ENCODE data around the gene SRF.

The SRF gene

DNA sequence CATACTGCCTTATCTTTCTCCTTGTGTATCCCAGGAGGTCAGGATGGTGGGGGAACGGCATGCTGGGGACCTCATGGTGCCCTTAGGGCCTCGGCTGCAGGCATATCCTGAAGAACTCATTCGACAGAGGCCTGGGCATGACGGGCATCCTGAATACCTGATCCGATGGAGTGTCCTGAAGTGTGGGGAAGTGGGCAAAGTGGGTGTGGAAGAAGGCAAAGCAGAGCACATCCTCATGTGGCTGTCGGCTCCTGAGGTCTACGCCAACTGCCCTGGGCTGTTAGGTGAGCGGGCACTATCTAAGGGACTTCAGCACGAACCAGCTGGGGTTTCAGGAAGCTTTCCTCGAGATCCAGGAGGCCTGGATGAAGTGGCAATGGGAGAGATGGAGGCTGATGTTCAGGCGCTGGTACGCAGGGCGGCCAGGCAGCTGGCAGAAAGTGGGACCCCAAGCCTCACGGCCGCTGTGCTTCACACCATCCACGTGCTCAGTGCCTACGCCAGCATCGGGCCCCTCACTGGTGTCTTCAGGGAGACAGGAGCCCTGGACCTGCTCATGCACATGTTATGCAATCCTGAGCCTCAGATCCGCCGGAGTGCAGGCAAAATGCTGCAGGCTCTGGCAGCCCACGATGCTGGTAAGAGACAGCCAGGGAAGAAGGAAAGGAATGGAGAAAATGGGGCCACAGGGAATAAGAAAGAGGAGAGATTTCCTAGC is 13.4 kb downstream of the SRF start:
- DNase-seq: no peak

DNA sequence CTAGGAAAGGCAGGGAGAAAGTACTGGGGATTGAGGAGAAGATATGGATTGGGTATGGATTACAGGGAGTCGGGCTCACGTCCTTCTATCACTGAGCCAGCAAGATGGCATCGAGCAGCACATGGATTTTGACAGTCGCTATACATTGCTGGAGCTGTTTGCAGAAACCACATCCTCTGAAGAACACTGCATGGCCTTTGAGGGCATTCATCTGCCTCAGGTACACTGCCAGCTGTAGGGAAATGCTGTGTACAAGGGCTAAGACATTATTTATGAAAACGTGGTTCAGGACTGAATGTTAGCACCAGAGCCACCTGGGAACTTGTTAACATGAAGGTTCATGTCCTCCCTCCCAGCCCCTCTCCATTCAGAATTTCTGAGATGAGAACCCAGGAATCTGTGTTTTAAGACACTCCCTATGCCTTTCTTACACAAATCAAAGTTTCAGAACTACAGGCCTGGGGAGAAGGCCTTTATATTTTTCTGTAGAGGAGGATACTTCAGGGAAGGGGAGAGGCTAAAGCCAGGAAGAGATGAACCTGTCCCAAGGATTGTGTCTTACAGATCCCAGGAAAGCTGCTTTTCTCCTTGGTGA is 14.4 kb downstream of the SRF start:
- no peak for DNase-seq

DNA sequence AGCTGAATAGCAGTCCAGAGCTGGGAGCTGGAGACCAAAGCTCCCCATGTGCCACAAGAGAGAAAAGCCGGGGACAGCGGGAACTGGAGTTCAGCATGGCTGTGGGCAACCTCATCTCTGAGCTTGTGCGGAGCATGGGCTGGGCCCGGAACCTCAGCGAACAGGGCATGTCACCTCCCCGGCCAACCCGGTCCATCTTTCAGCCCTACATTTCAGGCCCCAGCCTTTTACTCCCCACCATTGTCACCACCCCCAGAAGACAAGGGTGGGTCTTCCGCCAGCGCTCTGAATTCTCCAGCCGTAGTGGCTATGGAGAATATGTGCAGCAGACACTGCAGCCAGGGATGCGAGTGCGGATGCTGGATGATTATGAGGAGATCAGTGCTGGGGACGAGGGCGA is 14.9 kb downstream of the SRF start:
- DNase-seq: no peak

DNA sequence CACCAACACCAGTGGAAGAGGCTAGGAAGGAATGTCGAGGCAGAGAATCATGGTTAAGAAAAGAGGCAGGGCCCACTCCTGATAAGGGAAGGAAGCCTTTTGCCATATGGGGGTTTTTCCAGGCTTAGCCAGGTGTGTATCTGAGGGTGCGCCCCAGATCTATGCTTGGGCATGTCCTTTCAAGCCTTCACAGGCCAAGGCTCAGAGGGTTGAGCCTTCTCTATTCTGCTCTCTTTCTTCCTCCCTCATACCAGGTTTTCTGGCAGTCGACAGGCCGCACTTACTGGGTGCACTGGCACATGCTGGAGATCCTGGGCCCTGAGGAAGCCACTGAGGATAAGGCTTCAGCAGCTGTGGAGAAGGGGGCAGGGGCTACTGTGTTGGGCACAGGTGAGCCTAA is 15.6 kb downstream of the SRF start:
- no peak for DNase-seq

DNA sequence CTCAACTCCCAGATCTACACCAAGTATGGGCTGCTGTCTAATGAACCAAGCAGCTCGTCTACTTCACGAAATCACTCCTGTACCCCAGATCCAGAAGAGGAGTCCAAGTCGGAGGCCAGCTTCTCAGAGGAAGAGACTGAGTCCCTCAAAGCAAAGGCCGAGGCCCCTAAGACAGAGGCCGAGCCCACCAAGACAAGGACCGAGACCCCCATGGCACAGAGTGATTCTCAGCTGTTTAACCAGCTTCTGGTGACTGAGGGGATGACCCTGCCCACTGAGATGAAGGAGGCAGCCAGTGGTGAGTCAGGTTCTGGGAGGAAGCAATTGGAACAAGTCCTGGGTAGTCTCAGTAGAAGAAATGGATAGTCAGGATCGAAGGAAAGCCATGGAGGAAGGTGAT is 16.8 kb downstream of the SRF start:
- no peak for DNase-seq

DNA sequence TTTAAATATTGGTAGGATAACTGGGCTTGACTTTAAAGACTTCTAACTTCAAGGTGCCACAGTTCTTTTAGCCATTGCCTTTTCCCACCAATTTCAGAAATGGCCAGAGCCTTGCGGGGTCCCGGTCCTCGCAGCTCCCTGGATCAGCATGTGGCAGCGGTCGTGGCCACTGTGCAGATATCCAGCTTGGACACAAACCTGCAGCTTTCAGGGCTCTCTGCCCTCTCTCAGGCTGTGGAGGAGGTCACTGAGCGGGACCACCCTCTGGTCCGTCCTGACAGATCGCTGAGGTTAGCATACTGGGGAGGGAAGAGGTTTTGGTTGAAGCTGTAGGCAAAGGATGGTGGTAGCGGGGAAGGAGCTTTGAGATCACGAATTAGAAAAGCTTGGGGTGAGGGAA is 17.4 kb downstream of the SRF start:
- no peak for DNase-seq

DNA sequence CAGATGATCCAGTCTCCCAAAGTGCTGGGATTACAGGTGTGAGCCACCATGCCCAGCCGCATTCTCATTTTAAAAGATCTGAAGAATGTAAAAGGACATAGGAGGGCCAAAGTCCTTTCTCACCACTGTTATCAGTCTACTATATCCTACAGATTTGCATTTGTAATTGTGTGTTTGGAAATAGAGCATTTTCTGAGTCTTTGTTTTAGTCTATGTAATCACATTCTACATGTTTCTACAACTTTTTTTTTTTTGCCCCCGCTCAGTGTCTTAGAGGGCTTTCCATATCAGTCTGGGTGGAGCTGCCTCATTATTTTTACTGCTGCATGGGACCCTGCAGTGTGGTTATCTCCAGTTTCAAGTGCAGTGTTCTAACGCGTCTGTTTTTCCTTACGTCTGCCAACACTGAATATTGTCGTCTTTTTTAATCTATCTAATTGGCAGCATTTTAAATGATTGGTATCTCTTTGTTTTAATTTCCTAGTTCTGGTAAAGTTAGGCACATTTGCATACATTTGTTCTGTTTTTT is 18.8 kb downstream of the SRF start:
- DNase-seq: no peak

DNA sequence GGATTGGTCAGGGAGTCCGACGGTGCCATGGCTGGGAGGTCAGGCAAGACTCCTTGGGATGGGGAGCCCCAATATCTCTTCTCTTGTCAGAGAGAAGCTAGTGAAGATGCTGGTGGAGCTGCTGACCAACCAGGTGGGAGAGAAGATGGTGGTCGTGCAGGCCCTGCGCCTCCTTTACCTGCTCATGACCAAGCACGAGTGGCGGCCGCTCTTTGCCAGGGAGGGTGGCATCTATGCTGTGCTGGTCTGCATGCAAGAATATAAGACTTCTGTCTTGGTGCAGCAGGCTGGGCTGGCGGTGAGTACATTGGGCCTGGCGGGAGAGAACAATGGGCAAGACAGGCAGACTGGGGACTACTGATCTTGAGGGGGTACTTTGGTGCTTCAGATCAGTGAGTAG is 21.8 kb downstream of the SRF start:
- no peak for DNase-seq

DNA sequence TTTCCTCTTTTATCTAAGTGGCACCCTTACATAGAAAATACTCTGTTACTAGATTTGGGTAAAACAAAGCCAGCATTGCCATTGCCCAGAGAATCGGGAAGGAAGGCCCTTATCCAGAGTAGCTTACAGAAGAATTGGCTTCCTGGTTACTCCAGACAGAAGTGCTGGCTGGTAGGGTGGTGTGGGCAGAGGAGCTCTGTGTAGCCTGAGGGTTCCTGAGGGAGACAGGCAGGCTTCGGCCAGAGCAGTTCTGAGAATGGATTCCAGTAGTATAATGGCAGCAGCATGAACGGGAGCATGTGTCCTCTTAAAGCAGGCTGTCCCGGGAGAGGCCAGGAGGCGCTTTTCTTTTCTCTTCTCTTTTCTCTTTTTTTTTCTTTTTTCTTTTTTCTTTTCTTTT is 22.9 kb downstream of the SRF start:
- no peak for DNase-seq

DNA sequence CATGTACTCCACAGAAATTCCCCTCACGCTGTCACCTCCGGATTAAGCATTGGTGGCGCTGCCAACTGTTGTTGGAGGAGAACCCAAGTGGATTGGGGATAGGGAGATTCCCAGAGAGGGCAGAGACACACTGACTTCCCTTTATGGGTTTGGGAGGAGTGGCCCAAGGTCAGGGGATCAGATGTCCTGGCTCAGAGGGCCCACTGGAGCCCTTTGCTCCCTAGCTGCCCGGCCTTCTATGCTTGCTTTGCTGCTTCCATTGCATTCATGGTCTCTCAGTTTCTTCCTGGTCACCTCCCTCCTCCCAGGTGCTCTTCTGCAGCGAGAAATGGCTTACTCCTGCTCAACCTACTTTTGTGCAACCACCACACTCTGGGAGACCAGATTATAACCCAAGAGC is 25.3 kb downstream of the SRF start:
- DNase-seq: no peak

DNA sequence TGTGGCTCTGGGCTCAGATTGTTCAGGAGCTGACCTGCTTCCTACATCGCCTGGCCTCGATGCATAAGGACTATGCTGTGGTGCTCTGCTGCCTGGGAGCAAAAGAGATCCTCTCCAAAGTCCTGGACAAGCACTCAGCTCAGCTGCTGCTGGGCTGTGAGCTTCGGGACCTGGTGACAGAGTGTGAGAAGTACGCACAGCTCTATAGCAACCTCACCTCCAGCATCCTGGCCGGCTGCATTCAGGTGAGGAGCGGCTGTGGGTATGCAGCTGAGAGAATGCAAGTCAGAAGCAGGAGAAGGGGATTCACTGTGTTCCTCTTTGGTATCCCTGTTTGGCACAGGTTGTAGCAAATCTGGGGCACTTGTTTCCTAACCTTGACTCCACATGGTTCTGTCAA is 28.8 kb downstream of the SRF start:
- DNase-seq: no peak

DNA sequence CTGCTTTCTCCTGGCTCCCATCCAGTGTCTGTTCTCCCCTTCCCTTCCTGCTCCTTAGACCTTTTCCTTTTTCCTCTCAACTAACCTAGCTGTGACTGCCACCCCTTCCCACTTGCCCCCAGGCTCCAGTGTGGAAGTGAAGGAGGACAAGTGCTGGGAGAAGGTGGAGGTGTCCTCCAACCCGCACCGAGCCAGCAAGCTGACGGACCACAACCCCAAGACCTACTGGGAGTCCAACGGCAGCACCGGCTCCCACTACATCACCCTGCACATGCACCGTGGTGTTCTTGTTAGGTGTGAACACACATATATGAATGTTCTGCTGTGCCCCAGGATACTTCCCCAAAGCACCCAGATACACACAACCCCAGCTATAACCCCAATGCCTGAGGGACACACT is 29.5 kb downstream of the SRF start:
- no peak for DNase-seq

DNA sequence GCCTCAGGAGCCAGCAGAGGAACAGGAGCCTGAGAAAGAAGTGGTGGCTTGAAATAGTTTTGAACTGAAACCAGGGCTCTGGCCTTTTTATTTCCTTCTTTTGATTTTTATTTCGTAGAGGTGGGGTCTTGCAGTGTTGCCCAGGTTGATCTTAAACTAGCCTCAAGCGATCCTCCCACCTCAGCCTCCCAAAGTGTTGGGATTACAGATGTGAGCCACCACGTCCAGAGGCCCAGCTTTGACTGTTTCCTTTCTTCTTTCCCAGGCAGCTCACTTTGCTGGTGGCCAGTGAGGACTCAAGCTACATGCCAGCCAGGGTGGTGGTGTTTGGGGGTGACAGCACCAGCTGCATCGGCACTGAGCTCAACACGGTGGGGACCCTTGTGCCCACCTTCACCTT is 31.4 kb downstream of the SRF start:
- no peak for DNase-seq

DNA sequence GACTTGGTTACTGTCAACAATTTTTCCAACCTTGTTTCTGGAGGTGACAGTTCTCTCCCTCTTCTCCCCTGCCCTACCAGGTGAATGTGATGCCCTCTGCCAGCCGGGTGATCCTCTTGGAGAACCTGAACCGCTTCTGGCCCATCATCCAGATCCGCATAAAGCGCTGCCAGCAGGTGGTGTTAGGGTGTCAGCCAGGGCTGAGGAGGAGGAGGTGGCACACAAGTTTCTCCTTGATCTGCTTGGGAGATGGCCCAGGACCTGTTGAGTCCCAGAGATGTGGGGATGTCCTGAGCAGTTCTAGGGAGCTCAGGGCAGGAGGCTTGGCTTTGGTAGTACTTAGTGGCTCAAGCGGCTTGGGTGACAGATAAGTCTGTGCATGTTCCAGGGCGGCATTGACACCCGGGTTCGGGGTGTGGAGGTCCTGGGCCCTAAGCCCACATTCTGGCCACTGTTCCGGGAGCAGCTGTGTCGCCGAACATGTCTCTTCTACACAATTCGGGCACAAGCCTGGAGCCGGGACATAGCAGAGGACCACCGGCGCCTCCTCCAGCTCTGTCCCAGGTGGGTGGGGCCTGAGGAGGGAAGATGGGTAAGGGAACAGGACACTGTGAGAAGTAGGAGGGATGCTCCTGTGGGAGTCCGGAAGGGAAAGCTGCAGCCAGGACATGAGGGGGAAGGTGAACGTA is 32.1 kb downstream of the SRF start:
- DNase-seq: no peak

DNA sequence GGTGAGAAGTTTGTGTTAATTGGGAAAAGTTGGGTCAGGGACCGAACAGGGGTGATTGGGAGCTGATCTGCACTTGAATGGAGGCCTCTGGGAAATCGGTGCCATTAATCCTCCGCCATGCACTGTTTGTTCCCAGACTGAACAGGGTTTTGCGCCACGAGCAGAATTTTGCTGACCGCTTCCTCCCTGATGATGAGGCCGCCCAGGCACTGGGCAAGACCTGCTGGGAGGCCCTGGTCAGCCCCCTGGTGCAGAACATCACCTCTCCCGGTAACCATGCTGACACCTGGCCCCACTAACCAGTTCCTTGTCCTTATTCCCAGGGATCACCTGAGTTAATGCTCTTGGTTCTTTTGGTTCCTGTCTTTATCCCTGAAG is 32.6 kb downstream of the SRF start:
- DNase-seq: no peak

DNA sequence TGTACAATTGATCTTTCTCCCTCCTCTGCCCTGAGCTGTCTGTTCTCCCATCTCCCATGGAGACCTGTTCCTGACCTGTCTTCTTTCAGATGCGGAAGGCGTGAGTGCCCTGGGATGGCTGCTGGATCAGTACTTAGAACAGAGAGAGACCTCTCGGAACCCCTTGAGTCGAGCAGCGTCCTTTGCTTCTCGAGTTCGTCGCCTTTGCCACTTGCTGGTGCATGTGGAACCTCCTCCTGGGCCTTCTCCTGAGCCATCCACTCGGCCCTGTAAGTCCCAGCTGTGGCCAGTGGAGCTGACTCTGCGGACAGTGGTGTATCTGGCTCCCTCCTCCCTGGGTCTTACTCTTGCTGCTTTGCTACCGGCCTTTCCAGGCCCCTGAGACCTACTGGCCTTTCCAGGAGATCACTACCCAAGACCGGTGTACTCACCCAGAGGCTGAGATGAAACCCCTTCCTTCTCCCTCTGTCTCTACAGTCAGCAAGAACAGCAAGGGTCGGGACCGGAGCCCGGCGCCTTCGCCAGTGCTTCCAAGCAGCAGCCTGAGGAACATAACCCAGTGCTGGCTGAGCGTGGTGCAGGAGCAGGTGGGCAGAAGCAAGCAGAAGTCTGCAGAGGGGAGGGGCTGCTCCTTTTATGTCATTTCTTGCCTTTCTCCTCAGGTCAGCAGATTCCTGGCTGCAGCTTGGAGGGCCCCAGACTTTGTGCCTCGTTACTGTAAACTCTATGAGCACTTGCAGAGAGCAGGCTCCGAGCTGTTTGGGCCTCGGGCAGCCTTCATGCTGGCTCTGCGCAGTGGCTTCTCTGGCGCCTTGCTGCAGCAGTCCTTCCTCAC is 33.4 kb downstream of the SRF start:
- DNase-seq: no peak

DNA sequence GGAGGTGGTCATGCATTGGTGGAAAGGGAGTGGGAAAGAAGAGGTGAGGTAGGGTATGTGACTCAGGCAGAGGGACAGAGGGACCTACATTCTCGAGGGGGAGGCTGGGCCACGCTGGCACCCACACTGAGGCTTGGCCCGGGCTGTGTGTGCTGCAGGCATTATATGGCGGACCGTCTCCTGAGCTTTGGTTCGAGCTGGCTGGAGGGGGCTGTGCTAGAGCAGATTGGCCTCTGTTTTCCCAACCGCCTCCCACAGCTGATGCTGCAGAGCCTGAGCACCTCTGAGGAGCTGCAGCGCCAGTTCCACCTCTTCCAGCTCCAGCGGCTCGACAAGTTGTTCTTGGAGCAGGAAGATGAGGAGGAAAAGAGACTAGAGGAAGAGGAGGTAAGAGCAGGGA is 34.8 kb downstream of the SRF start:
- no peak for DNase-seq

DNA sequence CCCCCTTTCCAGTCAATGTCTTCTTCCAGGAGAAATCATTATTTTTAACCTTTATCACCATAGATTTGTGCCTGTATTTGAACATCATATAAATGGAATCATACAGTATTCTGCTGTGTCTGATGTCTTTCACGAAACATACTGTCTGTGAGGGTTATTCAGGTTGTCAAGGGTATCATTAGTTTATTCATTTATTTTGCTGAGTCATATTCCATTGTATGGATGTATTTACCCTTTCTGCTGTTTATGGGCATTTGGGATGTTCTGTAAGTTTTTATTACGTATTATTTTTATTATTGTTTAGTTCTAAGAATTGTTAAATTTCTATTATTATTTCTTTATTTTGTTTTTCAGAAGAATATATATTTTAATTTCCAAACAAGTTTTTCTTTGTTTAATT is 36.2 kb downstream of the SRF start:
- DNase-seq: no peak

DNA sequence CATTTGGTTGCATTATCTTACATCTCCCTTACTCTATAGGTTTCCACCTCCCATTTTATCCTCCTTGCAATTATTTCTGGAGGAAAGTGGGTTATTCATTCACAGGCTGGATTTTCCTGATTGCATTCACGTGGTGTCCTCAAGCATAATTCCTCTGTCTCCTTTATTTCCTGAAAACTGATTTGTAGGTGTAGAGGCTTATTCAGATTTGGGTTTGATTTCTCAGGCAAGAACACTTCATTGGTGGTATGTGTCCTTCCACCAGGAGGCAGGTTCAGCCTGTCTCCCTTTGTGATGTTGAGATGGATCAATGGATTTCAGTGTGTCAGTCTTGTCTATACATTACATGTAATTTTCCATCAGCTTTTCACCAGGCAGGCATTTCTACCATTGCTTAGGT is 40.9 kb downstream of the SRF start:
- no peak for DNase-seq

DNA sequence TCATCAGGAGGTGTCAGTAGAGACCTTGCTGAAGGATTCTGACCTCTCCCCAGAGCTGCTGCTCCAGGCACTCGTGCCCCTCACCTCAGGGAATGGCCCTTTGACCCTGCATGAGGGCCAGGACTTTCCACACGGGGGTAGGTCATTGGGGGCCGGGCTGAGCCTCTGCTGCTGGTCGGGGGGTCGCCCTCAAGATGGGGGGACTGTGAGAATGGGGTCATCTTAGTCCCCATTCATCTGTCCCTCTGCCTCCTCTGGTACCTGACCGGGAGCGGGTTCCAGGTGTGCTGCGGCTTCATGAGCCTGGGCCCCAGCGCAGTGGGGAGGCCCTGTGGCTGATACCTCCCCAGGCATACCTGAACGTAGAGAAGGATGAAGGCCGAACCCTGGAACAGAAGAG is 42.4 kb downstream of the SRF start:
- DNase-seq: no peak

DNA sequence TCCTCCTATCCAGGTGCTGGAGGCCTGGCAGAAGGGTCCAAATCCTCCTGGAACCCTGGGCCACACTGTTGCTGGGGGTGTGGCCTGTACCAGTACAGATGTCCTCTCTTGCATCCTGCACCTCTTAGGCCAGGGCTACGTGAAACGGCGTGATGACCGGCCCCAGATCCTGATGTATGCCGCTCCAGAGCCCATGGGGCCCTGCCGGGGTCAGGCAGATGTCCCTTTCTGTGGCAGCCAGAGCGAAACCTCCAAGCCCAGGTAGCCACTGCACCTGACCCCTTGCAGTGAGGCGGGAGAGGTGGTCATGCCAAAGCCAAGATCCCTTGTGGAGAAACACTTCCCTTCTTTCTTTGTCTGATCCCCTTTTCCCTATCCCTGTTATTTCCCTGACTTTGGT is 44.0 kb downstream of the SRF start:
- DNase-seq: no peak

DNA sequence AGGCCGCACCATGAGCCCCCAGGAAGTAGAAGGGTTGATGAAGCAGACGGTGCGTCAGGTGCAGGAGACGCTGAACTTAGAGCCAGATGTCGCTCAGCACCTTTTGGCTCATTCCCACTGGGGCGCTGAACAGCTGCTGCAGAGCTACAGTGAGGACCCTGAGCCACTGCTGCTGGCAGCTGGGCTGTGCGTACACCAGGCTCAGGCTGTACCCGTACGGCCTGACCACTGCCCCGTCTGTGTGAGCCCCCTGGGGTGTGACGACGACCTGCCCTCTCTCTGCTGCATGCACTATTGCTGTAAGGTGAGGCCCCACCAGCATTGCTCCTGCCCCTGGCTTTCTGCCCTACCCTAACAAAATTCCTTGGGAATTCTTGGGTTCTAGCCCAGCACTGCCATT is 45.1 kb downstream of the SRF start:
- no peak for DNase-seq

DNA sequence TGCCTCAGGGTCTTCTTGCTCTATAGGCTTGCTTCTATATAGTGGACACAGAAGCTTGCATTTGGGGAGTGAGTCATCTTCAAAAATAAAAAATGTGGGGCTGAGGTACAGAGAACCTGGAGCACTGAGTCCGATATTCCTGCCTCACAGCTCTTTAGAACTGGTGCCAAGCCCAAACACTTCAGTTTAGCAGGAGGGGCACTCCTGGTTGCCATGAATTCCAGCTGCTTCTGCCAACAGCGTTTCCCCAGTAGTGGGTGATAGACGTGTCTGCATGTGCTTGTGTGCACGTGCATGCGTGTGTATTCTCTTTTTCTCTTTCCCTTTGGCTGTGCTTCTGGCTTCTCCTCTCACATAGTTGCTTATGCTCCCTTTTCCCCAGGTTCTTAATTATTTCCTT is 46.3 kb downstream of the SRF start:
- DNase-seq: no peak

DNA sequence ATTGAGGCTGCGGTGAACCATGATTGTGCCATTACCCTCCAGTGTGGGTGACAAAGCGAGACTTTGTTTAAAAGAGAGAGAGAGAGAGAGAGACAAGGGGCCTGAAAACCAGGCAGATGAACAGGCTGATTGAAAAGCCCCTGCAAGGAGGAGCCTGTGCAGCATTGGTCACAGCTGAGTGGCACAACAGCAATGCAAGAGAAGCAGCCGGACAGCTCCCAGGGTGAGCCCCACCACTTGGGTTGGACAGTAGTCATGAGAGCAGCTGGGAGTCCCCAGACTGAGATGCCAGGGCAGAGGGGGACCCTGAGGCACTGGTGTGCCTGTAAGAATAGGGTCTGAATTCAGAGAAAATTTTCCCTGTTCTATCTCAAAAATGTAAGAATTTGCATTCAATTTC is 48.0 kb downstream of the SRF start:
- no peak for DNase-seq
